COR-L47 (cell line): ENCODE measurements around the gene PGR.

ENCODE experiments used
- DNase-seq: peaks from one replicate; lab custom pipeline; 2025; lab: John Stamatoyannopoulos, UW

The PGR gene

DNA sequence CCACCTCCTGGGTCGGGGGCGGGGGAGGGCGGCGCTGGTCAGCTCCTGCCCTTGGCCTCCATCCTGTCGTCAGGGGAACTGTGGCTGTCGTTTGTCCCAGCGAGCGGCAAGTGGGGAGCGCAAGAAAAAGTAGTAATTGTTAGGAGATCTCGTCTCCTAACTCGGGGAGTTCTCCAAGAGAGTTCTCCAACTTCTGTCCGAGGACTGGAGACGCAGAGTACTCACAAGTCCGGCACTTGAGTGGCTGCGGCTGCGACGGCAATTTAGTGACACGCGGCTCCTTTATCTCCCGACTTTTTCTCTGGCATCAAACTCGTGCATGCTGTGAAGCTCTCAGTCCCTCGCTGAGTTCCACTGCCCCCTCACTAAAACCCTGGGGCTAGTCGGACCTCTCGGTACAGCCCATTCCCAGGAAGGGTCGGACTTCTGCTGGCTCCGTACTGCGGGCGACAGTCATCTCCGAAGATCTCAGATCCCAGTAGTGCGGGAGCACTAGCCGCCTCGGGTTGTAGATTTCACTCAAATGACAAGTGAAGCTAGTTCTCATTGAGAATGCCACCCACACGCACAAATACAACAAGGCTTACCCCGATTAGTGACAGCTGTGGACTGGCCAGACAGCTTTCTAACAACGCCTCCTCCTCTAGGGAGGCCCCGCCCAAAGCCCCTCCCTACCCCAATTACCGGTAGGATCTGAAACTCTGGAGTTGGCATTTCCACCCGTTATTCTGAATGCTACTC, at the start of gene PGR:
TSS of gene PGR (minus strand) at position 611 of the 741 bp plus-strand sequence. CDS start 743 bp downstream, outside the sequence.
- DNase-seq = peak; percentile 22

DNA sequence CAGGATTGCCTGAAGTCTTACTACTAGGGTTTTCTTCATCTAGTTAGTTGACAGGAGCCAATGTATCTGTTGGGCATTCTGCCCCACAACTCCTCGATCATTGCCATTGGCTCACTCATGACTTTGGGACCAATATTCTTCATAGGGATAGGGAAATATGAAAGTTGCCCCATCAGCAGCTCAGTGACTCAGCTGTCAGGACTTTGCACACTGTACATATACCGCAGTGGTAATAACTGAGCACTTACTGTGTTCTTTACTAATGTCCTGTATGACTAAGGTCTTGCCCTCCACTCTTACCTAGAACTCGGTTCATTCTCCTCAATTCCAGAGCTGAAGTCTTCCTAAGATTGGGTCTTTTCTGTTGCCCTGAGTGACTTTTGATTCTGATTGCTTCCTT, 46.8 kb upstream of the PGR start:
- no peak for DNase-seq

DNA sequence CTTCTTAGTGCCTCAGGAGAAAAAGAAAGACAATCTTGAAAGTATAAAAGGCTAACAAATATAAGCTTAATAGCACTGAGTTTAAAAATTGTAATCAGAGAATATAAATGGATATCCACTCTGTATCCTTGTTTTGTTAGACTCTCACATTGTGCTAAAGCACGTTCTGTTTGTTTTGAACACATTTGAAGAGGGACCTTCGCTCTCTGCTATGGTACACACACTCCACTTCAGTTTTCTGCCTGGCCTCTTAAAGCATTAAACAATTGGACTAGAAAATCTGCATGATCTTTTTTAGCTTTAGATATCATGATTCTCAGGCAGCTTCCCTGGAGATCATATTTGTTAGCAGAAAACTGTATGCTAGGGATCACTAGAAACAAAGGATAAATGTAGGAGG, 40.3 kb upstream of the PGR start:
- DNase-seq = peak; percentile 3

DNA sequence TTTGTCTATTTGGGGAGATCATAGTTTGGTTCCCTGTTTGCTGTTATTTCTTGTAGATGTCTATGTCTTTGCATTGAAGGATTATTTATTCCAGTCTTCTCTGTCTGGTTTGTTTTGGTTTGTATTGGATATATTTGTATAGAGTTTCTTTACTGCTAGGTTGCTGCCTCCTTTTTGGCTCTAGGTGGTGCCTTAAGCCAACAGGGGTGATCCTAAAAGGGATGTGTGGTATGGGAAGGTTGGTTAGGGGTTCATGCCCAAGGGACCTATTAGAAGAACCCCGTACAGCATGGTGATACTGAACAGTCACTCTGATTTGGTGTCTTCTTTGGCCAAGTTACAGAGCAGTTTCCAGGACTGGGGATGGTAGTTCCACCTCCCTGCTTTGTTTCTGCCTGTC, 36.4 kb upstream of the PGR start:
- DNase-seq = no peak

DNA sequence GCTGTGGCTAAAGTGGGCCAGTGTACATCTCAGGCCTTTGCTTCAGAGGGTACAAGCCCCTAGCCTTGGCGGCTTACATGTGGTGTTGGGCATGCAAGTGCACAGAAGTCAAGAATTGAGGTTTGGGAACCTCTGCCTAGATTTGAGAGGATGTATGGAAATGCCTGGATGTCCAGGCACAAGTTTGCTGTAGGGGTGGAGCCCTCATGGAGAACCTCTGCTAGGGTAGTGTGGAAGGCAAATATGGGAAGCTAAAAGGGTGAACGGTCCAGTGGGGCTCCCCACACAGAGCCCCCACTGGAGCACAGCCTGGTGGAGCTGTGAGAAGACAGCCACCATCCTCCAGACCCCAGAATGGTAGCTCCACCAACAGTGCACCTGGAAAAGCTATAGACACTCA, 28.5 kb upstream of the PGR start:
- DNase-seq = no peak

DNA sequence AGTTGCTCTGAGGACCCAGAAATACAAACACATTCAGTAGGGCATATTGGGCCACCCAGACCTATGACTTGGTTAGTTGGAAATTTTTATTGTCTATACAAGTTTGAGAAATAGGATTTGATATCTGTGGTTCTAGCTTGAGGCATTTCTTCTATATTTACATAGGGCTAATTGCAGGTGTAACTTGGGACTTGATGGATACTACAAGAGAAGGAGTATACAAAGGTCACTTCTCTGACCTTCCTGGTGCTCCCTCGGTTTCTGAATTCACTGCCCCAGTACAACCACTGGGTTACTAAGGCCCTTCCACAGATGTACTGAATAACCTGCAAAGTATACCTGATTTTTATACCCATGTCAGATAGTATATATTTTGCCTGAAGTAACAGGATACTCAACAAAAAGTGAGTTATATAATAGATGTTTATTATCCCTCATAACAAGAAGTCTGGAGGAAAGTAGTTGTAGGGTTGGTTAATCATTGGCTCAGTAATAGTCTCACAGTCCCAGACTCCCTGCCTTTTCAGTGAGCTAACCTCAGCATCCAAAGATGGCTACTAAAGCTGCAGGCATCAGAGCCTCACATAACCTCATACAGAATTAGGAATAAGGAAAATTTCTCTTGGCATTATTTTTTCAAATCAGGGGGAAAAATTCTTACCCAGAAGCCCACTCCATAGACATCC, 8.8 kb upstream of the PGR start:
- no peak for DNase-seq

DNA sequence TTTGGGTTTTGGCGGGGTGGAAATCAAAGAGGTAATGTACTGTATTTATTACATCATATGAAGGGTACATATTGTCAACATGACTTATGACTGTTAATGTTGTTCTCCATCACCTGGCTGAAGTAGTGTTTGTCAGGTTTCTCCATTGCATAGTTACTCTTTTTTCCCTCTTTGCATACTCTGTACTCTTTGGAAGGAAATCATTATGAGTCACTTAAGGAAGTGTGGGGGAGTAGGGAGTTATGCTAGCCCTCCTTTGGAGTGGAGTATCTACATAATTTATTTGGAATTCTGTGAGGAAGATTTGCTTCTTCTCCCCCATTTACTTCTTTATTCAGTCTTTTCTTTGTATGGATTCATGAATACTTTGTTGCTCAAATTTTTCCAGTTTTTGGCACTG, 3.6 kb upstream of the PGR start:
- DNase-seq = no peak

DNA sequence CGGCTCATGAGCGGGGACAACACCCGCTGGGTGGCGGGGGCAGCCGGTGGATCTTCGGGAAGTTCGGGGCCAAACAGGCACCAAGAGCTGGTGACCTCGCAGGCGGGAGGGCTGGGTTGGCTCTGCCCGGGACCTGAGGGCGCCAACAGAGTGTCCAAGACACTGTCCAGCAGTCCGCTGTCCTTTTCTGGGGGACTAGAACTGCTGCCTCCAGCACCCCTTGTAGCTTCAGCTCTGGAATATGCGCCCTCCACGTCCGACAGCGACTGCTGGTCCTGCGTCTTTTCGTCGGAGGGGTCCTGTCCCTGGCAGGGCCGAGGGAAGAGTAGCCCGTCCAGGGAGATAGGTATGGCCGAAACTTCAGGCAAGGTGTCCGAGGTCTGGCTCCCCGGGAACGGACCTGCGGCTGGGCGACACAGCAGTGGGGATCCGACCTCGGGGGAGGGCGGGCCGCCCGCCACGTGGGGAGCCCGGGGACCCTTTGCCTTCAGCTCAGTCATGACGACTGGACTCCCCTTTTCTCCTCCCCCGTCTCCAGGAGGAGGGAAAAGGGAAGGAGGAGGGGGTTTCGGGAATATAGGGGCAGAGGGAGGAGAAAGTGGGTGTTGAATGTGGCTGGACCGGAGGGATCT, 926 bp downstream of the PGR start:
- no peak for DNase-seq

DNA sequence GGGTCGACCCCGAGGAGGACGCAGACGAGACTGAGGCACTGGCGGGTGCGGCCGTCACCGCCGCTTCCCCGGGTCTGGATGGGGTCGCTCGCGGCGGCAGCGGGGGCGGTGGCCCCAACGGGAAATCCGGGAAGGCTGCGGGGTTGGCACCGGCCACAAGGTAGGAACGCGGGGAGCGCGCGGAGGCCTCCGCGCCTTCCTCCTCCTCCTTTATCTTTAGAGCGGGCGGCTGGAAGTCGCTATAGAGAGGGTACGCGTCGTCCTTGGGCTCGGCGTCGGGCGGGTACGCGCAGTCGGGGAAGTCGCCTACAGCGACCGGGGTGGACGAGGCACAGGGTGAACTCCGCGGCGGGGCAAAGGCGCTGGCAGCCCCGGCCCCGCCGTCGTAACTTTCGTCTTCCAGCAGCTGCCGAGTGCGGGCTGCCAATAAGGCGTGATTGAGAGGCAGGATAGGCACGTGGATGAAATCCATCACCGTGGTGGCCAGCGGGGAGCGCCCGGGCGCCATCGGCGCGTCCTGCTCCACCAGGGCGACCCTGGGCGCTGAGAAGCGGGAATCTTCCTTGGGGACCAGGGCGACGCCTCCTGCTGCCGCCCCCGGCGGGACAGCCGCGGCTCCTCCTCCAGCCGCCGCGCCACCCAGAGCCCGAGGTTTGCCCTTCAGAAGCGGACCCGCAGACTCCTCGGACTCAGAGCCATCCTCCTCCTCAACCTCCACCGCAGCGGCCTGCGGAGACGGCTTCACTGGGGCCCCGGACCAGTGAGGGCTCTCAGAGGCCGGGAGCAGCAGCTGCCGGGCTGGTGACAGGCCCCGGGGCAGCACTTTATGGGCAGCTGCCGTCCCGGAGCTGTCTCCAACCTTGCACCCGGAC, 1.7 kb downstream of the PGR start:
- DNase-seq = peak; percentile 15

DNA sequence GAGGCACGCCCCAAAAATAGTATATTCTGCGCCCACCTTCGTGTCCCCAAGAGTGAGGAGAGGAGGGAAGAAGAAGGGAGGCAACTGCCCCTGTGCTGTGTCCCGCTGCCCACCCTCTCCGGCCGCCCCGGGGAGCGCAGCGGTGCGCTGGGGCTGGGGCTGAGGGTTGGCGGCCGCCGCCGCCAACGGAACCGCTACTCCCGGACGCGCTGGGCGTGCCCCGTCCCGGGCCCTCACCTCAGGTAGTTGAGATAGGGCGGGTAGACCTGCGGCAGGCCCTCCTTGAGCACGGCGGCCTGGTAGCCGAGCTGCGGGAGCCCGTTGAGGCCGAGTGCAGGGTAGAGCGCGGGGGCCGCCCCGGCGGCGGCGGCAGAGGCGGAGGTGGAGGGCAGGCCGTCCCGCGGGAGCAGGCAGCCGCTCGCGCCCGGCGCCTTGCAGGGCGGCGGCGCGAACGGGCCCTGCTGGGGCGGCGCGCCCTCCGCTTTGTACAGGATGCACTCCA, 2.4 kb downstream of the PGR start:
- DNase-seq = no peak

DNA sequence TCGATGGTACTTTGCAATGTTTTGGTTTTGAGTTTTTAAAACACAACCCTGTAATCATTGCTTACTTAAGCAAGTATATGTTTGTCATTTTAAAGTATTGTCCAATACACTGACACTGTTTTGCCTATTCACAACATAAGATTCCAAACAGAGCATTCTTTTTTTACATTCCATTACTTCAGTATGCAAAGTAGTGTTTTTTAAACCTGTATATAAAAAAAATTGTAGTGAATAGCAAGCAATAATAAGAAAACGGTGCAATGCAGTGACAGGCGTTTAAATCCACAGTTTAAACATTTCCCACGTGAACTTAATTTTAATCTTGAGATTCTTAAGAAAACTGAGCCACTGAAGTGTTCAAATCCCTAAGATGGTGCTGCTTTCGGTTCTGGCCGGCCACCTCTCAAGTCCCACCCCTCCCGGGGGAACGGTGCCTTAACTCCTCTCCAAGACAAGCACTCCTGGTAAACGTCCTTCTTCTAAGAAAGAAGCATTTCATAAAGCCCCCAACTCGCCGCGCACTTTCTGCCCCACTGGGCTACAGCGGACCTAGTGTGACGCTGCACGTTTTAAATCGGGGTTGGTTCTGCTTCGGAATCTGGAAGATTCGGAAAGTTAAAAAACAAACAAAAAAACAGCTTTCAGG, 2.9 kb downstream of the PGR start:
- DNase-seq = no peak

DNA sequence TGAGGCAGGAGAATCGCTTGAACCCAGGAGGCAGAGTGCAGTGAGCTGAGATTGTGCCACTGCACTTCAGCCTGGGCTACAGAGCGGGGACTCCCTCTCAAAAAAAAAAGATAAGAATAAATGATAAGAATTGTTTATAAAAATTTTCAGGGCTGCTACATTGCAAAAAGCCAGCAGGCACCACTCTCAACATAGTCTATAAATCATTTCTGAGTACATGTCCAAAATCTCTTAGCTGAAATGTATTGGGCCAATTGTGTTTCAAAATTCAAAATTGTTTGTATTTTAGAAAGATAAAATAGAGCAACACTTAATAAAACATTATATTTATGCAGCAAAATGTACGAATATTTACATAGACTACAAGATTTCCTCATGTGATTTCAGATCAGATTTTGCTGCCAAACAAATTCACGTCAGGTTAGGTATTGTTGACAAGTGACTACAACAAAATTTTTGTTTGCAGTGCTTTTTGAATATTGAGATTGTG, 13.9 kb downstream of the PGR start:
- no peak for DNase-seq

DNA sequence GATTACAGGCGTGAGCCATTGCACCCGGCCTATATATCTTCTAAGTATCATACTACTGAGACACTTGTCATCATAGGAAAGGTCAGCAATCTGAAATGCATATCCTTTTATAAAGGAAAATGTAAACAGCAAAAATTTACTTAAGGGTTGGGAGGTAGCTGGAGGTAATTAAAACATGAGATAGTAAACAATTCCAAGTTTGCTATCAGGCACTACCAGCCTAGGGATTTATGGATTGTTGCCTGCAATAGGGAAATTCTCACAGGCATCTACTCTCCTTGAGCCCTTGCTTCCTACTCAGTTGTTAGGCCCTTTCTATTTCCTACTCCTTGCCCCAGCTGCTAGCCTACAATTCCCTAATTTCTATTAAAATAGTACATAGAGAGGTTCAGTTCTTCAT, 16.1 kb downstream of the PGR start:
- DNase-seq = no peak

DNA sequence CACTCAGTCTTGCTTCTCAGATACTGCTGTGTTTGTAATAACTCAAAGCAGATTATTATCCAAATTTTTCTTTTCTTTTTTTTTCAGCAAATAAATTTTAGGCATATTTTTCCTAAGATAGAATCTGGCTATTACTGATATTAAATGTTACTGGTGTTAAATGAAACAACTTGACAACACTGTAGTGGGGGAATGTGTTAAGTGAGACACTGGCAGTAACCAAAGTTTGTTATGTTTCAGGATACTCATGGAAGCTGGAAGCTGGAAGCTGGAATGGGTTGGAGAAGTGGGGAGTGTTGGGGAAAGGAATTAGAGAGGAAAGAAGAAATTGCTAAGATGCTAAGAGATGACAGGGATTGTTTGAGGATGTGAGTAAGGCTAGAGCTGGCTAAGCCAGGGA, 24.9 kb downstream of the PGR start:
- DNase-seq = no peak

DNA sequence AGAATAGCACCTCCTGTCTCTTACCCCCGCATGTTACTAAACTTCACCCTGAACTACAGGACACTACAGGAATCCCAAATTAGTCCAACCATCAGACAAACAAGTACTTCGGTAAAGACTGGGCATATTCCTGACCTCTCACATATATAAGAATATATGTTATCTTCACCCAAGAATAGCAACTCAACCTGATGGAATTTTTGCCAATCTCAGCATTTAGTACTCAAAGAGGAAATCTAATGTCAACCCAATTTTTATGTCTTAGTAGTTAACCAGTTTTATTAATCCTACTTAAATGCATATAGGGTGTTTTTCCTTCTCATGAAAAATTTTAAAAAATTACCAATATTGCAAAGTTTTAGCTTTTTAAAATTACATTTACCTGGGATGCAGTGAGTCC, 26.2 kb downstream of the PGR start:
- DNase-seq = no peak

DNA sequence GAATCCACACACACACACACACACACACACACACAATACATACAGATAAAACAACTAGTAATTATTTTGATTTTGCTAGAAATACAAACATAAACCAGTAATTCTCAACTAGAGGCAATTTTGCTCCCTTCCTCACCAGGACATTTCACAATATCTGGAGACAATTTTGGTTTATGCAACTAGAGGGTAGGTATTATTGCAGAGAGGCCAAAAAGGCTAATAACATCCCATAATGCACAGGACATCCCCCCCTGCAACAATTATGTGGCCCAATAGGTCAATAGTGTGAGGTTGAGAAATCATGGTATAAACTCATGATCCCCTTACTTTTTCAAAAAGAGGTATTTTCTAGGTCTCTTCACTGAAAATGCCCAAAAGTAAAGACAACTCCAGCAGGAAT, 29.0 kb downstream of the PGR start:
- no peak for DNase-seq

DNA sequence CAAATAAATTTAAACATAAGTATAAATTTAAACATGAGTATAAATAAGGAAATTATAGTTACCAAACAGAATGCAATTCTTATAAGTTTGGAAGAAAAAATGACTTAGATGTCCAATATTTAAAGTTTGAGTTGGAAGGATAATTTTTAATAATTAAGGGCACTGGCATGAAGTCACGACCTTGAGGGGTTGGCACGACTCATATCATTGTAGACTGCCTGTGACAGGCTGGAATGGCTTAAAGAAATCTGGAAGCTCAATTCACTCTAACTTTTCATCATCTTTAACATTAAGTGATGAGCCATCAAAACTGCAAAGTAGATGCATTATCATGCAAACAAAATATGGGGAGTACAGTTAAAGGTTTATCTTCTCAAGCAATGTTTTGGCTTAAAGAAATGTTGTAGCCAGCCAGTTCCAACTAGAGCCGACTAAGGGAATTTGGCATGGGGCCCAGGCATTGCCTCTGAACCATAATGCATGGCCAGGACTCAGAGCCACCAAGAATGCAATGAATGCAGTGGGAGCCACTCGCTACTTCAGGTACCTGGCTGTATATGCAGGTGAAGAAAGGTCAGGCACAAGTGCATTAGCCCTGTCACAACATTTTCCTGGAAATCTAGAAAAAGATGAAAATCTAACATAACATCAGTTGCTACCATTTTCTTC, 33.4 kb downstream of the PGR start:
- no peak for DNase-seq

DNA sequence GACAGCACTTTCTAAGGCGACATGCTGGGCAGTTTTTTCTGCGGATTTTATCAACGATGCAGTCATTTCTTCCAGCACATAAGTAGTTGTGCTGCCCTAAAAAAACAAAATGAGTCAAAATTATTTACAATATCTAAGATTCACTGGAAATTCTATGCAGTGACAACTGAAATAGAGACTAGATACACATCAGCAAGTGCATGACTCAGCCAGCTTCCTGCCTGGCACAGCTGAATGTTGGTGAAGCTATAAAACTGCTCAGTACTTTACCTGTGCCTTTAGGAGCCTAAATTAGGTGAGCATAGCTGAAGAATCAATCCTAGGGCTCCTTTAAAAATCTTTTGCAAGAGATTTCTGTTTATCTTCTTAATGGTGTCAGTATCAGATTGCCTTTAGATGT, 37.8 kb downstream of the PGR start:
- DNase-seq = no peak

DNA sequence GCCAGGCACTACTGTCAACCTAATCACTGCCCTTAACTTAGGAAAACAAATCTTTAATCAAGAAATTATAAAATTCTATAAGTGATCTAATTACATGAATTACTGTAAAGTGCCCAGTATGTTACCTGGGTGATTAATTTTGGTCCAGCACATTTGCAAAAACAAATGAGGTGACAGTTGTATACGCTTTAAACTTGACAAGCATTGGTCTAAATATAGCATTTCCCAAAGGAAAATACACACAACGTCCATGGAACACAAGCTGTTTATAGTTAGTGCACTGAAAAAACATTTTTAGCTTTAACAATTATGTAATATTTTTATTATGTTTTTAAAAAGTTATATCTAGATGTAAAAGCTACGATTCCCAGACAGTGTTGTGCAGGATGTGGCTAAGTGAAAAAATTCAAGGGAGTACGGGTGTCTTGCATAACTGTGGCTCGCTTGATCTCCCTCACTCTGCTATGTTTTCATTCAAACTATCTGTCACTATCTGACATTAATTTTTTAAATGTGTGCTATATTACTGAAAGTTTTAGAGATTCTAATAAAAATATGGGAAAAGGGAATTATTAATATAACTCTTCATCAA, 38.8 kb downstream of the PGR start:
- DNase-seq = no peak

DNA sequence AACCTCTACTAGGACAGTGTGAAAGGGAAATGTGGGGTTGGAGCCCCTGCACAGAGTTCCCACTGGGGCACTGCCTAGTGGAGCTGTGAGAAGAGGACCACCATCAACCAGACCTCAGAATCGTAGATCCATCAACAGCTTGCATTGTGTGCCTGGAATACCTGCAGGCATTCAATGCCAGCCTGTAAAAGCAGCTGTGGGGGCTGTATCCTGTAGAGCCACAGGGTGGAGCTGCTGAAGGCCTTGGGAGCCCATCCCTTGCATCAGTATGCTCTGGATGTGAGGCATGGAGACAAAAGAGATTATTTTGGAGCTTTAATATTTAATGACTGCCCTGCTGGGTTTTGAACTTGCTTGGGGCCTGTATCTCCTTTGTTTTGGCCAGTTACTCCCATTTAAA, 46.3 kb downstream of the PGR start:
- no peak for DNase-seq

DNA sequence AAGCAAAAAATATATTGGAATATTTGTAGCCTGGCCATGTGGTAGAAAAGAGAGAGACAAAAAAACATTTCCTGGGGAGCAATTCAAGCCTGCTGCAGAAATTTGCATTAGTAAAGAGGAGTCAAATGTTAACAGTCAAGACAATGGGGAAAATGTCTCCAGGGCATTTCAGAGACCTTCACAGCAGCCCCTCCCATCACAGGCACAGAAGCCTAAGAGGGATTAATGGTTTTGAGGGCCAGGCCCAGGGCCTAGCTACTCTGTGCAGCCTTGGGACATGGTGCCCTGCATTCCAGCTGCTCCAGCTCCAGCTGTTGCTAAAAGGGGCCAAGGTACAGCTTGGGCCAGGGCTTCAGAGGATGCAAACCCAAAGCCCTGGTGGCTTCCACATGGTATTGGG, 46.8 kb downstream of the PGR start:
- DNase-seq = no peak
